K562 (cell line): ENCODE results near the gene GCNA.

Experiments
- CHD1 ChIP-seq: fragments of 200-600 bp; sonication (generic); IDR thresholded peaks from one replicate; pipeline ENCODE4 v1.6.1; 2012; ENCODE audit warnings: mild to moderate bottlenecking, moderate library complexity, low read length, inconsistent platforms
- MBD2 ChIP-seq: sonication (generic); IDR thresholded peaks from 2 replicates; pipeline ENCODE4 v1.6.1; 2016; ENCODE audit warnings: low read depth, borderline replicate concordance
- NFATC3 ChIP-seq: fragments of 450-650 bp; IDR thresholded peaks from 2 replicates; pipeline ENCODE4 v1.6.1; 2017; ENCODE audit warnings: mild to moderate bottlenecking
- RUNX1 ChIP-seq: sonication (generic); IDR thresholded peaks from 2 replicates; pipeline ENCODE4 v1.6.1; 2016; ENCODE audit warnings: antibody characterized with exemption, low read depth
- TAF7 ChIP-seq: fragments of 450-650 bp; IDR thresholded peaks from 2 replicates; pipeline ENCODE4 v1.6.1; 2016; ENCODE audit warnings: missing genetic modification characterization, missing compliant biosample characterization
- ZBTB8A ChIP-seq: fragments of 450-650 bp; IDR thresholded peaks from 2 replicates; pipeline ENCODE4 v1.6.1; 2018; ENCODE audit warnings: mild to moderate bottlenecking, moderate library complexity; ENCODE audit not compliant: partially characterized antibody
- ZNF253 ChIP-seq: fragments of 250-450 bp; sonication (Bioruptor Pico); conservative IDR thresholded peaks from 2 replicates; pipeline ENCODE4 v1.6.1; 2021; ENCODE audit warnings: mild to moderate bottlenecking
- TF ChIP-seq, protein P1 (sequence below): fragments of 250-450 bp; sonication (Bioruptor Pico); IDR thresholded peaks from 2 replicates; pipeline ENCODE4 v1.8.0; 2021; ENCODE audit warnings: borderline replicate concordance, mild to moderate bottlenecking, moderate library complexity; ENCODE audit not compliant: poor library complexity, severe bottlenecking
- TF ChIP-seq, protein P2 (sequence below), 3 experiments: IDR thresholded peaks in 2 of 3; conservative IDR thresholded peaks in 1 of 3; 2 replicates each; pipeline ENCODE4 v1.5.1; 2011 to 2012; ENCODE audit warnings: low read length in 3 of 3, mild to moderate bottlenecking in 3 of 3, control low read depth in 2 of 3, improper control_type of control experiment in 1 of 3, inconsistent platforms in 1 of 3, low read depth in 1 of 3, mixed read lengths in 1 of 3, moderate library complexity in 1 of 3; ENCODE audit not compliant: insufficient read depth in 2 of 3

DNA sequence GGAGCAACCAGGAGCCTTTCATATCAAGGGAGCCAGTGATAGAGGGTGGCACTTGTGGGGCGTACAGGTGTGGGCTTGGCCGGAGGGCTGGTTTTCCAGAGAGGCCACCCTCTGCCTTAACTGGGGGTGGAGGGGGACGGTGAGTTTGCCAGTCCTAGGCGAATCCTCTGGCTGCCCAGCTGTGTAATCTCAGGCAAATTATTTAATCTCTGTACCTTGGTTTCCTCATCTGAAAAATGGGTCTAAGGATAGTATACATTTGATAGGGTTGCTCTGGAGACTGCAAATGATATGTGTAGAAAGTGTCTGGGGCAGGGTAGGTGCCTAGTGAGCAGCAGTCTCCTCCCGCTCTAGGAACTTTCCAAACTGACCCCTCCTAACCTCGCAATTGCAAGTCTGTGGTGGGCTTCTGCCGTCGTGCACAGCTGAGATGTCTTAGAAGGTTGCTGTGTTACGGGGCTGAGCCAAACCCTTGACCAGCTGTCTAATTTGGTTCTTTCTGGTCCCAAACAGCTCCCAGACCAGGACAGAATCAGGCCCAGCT is 43.9 kb downstream of the GCNA start:
- TF ChIP-seq MBD2: no peak
- TF ChIP-seq, protein P1, sequence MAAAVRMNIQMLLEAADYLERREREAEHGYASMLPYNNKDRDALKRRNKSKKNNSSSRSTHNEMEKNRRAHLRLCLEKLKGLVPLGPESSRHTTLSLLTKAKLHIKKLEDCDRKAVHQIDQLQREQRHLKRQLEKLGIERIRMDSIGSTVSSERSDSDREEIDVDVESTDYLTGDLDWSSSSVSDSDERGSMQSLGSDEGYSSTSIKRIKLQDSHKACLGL (CRISPR knock-in tag): no peak
- no peak for TF ChIP-seq RUNX1
- no peak for TF ChIP-seq NFATC3
- TF ChIP-seq TAF7: no peak
- TF ChIP-seq CHD1: no peak
- no peak for TF ChIP-seq ZNF253 (CRISPR knock-in tag)
- TF ChIP-seq, protein P2, sequence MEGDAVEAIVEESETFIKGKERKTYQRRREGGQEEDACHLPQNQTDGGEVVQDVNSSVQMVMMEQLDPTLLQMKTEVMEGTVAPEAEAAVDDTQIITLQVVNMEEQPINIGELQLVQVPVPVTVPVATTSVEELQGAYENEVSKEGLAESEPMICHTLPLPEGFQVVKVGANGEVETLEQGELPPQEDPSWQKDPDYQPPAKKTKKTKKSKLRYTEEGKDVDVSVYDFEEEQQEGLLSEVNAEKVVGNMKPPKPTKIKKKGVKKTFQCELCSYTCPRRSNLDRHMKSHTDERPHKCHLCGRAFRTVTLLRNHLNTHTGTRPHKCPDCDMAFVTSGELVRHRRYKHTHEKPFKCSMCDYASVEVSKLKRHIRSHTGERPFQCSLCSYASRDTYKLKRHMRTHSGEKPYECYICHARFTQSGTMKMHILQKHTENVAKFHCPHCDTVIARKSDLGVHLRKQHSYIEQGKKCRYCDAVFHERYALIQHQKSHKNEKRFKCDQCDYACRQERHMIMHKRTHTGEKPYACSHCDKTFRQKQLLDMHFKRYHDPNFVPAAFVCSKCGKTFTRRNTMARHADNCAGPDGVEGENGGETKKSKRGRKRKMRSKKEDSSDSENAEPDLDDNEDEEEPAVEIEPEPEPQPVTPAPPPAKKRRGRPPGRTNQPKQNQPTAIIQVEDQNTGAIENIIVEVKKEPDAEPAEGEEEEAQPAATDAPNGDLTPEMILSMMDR (IDR thresholded peaks at IDR 0.05 in 2 of 3, conservative IDR thresholded peaks at IDR 0.05 in 1 of 3; ENCODE audit: insufficient read depth in 2 of 3, low read depth in 1 of 3, low read length in 3 of 3): no peak
- no peak for TF ChIP-seq ZBTB8A
